HG03139 (cell line): Measurements from ENCODE around the gene ANKRD63.

Experiments used
- ATAC-seq: cut with Tn5 transposase; IDR thresholded peaks from one replicate; pipeline ENCODE4 v1.9.1; 2021; ENCODE audit not compliant: unreplicated experiment

ANKRD63 gene

DNA sequence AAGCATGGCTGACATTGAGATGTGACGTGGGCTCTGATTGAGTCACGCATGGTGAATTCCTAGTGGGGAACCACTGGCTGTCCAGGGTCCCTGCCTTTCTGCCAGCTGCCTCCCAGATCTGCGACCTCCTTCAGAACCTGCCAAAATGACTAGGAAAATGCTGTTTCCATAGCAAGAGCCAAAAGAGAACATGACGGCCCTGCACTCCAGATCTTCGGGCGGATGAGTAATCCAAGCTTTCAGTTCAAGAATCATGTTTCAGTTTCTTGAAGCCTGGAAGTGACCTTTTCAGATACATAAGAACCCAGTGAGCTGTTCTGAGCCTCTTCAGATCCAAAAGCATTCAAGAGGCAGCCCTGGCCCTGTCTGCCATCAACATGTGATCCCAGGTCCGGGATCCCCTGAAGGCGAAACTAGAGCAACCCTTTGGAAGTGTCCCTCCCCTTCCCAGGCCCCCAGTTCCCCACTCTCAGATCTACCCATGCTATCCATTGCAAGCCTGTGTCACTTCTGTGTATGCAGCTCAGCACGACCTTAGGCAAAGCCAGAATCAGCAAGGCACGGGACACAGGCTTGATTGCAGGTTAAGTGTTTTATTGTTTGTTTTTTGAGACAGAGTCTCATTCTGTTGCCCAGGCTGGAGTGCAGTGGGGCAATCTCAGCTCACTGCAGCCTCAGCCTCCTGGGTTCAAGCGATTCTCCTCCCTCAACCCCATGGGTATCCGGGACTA lies 19.7 kb downstream of the ANKRD63 start:
- ATAC-seq, result no peak

DNA sequence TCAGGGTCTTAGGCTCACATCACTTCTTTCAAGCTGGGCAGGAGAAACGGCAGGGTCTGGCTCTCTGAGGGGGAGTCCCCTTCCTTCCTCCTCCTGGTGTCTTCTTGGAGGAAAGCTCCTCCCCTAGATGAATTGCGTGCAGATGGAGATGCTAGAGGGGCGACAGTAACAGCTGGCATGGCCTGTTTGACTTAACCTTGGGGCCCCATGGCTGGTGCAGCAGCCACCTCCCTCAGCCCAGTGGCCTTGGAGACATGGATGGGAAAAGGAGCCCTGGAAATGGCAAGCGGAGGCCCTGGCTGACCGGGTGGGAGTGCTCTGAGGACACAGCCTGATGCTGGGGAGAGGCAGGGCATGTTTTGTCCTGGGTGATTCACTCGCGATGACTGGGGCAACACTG lies 23.8 kb downstream of the ANKRD63 start:
- no peak for ATAC-seq

DNA sequence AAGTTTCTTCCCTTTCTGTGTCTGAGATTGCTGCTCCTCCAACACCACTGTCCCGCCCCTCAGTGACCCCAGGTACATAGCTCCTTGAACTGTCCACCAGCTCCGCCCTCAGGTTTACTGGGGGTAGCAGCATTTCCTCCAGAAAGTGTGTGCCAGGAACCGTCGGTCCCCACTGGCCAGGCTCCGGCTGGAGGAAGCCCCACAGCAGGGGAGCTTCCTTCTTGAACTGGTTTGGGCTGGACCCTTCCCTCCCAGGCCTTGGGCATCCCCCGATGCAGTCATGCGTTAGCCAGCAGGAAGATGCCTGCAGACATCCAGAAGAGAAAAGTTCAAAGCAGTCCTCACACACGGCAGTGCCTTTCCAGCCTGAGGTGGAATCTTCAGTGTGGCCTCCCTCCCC lies 24.3 kb downstream of the ANKRD63 start:
- ATAC-seq, result no peak

DNA sequence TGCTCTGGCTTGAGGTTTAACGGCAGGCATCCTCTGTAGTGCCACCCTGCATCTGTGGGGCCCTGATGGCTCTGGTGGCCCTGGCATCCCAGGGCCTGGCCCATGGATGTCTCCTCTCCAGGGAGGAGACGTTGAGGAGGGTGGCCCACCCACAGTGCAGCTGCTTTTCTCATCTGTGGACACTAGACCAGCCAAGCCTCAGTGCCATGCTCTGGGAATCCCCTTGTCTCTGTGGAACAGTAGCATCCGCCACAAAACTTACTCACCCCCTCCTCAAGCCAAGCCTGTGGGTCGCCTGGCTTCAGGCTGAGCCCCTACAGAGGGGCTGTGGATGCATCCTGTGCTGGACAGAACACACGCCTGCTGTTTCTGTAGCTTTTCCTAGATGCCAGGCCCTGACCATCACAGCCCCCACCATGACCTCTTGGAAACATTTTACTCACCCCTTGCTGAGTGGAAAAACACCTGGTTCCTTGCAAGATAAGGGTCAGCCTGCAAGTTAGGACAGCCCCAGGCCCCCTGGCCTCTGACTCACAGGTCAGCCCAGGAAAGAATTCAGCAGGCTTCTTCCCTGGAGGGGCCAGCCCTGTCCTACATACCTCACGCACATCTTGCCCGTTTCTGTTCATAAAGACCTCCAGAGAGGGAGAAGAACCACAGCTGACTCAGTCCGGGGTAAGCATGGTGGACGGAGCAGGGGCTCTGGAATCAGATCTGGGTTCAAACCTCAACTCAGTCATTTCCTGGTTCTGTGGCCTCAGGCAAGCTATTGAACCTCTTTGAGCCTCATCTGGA lies 25.0 kb downstream of the ANKRD63 start:
- no peak for ATAC-seq

DNA sequence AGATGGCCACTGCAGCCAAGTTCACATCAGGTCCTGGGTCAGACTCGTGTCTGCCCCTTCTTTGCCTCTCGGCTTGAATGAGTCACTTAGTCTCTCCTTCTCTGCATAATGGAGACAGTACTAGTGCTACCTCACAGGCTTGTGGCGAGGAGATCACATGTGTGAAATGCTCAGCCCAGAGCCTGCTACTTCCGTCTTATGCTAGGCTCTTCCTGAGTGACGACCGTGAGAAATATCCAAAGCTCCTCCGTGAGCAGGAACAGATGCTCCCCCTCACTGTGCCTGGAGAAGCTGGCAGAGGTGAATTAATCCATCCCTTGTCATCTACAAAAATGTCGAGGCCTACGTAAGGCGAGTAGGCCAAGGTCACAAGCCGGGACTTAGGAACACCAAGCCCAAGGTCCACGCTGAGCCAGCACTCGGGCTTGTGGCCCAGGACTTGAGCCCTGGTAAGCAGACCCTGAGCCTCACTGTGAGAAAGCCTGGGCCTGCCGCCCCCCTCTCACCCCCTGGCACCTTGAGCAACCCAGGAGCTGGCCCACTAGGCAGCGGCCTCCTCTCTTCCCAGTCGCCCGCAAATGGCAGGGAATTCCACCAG lies 26.1 kb downstream of the ANKRD63 start:
- ATAC-seq, result no peak

DNA sequence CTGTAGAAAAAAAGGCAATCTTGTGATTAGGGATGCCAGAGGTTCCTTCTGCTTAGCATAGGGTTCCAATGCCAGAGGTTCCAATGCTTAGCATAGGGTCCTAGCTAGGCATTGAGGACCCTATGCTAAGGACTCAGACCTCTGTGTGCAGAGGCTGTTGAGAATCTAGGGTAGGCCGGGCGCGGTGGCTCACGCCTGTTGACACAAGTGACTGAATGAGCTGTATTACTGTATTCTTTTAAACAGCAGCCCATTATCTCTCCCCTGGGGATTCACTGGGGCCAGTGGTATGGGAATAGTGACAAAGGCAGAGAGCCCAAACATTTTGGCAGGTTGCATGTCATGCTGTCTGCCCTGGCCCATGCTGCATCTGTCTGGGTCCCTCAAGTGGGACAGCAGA lies 27.8 kb downstream of the ANKRD63 start:
- no peak for ATAC-seq

DNA sequence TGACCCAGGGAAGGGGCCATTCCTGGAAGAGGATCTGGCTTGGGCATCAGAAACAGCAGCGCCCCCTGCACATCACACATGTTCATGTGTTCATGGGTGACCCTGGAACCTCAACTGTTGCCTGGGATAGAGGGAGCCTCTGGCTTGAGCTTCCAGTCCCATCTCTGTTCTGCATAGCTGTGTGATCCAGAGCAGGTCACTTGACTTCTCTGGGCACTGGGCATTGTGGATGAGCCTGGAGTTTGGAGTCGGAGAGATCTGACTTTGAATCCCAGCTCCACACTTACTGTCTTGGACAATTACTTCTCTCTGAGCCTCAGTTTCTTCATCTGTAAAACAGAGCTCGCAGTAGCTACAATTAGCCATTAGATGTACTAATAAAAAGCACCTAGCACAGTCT lies 28.4 kb downstream of the ANKRD63 start:
- ATAC-seq, result no peak

DNA sequence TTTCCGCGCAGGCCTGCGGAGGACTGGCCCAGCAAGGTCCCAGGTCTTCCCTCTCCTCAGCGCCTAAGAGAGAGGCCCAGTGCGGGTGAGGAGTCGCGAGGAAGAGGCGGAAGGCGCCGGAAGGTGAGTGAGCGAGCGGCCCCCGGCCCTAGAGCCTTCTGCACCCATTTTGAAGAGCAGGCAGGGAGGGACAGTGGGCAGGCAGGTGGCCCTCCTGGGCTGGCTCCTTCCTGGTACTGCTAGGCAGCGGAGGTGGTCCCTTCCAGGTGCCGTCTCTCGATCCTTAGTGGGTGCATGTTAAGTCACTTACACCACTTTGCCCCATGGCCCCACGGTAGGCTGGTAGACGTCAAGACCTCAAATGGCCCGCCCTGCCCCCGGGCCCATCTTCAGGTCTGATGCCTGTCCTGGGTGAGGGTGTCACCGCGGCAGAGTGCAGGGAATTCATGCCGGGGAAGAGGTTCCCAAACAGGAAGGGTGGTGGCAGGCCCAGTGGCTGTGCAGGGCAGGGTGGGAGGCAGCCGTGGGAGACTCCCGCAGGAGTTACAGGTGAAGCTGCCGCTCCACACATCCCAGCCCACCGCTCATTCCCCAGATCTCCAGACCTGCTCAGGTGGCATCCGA lies 29.6 kb downstream of the ANKRD63 start:
- ATAC-seq, result no peak

DNA sequence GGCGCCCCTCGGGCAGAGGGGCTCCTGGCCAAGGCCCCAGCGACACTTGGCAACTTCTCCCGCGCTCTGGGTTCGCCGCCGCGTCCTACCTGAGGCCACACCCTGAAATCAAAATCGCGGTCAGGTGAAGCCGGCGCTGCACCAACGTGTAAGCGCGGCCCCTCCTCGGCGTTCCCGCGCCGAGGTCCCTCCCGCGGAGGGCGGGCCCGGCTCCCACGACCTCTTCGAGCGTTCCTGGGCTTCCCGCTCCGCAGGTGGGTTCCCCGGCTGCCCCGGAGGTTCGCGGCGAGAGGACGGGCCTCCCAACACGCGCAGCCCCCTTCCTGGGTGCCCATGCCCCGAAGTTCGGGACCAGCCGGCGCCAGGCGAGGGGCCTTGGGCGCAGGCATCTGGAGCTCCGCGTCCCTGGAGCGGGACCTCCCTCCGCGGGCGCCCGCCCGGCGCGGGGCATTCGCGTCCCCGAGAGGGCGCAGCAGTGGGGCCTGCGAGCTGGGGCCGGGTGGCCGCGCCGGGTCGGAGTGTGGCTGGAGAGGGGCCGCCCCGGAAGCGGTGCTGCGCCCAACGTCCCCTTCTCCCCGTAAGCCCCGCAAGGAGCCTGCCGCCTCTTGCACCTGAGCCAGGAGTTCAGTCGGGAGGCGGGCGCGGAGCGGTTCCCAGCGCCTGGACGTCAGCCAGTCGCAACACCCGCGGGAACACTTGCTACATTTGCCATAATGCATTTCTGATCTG lies 30.3 kb downstream of the ANKRD63 start:
- no peak for ATAC-seq

DNA sequence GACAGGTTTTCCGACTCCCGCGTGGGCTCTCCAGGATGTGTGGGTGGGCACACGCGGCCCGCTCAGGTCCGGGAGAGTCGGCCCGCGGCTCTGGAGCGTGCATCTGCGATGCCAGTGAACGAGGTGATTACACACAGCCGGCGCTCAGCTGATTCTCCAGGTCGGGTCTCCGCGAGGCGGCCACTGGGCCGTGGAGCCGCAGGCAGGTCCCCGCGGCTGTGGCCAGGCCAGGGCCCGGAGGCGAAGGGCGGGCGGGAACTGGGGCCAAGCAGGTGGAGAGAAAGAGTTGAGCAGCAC lies 30.8 kb downstream of the ANKRD63 start:
- ATAC-seq, result no peak

DNA sequence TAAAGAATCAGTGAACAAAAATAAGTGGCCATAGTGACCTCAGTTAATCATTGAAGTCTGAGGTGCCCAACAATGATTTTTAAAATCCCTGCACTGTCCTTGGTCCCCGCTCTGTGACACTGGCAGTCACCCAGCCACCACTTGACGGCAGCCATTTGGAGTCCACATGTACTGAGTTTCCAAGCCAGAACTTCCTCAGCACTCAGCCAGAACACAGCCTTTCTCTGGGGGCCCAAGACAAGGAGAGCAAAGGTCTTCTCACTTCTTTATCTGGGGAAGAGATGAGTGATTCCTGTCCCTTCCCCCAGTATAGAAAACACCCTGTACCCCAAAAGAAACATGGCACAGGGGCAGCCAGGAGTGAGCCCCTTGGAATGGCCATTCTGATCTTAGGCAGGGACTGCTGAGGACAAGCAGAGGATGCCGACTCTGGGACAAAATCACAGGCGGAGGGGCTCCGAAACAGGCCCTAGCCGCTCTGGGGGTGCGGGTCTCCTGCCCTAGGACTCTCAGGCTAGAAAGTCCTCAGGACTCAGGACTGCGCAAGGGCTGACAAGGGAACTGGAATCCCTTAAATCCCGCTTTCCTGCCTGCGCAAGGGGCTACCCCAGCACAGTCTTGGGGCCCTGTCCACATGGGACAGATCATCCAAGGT lies 31.3 kb downstream of the ANKRD63 start:
- ATAC-seq, result no peak

DNA sequence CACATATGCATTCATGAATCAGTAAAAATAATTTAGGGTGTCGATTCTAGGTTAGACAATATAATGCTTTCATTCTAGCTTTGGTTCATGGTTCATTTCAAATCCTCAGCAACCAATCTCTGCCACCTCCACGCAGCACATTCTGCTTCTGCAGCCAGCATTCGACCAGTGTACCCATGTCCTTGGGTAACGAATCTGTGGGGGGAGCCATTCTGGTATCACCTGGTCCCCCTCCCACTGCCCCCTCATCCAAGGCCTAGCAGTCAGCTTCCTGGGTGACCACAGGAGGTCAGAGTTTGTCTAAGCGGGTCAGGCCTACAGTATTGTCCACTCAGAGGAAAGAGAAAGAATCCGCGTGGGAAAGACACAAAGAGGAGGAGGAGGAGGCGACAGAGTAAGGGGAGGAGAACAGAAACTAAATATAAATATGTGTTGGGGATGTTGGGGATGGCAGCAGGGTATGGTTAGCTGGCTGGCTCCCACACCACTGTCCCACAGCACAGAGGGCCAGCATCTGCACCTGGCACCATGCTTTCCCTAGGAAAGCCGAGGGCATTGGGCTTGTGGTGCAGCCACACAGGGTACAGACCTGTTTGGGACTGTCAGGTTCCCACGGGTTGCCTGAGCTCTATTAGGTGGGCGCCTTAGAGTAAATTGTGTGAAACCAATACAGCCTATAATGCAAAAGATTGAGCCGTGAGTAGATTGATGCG lies 31.9 kb downstream of the ANKRD63 start:
- ATAC-seq, result no peak

DNA sequence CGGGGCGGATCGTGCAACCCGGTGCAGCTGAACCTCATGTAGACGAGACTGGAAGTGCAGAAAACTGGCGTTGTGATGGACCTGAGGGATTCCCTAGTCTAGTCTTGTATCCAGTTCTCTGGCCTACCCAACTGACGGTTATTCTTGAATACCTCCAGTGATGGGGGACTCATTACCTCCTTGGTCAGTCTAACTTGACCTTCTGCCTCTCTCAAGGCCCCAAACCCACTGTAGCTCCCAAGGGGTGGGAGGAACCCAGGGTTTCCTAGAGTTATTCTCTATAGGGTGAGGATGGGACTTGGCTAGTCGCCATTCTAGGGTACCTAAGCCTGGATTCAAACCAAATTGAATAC lies 32.6 kb downstream of the ANKRD63 start:
- no peak for ATAC-seq

DNA sequence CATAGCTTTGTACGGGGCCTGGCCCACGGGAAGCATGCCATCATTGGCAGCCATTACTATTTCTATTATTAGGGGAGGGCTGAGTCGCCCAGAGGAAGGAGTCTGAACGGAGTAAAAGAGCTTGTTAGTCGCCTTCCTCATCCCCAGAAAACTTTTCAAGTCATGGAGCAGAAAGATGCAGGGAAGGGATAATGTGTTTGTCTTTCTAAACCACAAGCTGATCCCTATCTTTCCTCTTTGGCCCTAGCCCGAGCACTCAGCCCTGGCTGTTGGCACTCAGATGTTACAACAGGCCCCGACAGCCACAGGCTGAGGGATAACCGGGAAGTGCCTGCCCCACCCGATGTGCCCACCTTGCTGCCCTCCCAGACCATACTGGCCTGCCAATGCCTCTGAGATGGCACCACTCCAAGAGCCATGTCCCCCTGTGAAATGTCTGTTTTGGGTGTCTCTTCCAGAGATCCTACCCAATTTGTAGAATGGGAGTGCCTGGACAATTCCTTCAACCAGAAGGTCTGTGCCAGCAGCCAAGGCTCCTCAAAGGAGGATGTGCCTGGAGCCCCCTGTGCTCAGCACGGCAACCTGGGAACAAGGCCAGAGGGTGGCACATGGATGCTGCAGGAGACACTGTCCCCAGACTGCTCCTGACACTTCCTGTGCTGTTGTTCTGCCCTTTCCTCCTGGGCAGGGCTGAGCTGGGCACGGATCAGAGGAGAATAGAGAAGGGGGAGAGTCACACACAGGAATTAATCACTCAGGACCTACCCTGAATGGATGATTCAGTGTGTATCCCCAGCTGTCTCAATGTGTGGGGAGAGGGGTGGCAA lies 33.2 kb downstream of the ANKRD63 start:
- no peak for ATAC-seq

DNA sequence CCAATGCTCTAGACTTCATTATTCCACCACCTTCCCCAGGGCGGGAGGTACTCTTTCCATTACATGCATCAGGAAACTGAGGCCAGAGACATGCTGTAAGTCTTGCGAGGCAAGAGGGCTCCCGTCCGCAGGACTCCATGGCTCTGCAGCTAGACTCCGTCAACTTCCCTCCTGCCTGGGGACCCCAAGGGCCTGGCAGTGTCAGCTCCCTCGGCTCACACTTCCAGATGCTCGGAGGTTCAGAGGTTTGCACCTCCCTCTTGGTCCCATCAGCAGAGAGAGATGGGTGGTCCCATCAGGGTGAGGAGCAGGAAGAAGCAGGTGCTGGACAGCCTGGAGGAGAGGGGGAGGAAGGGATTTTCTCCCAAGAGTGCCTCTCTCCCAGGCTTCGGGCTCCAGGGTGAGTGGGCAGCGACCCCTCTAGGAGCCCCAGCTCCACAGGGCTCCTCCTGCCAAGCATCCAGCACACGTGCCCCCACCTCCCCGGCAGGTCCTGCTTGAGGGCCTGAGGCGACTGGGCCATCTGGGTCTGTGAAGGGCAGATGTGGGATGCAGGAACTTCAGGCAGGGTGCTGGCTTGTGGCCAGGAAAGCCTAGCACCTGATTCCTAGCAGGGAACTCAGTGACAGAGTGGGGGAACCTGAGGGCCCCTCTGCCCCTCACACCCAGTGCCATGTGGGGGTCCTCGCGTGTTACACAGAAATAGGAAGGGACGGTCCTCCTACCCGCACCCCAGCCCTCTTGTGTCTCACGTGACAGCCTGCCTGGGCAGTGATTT lies 34.7 kb downstream of the ANKRD63 start:
- no peak for ATAC-seq

DNA sequence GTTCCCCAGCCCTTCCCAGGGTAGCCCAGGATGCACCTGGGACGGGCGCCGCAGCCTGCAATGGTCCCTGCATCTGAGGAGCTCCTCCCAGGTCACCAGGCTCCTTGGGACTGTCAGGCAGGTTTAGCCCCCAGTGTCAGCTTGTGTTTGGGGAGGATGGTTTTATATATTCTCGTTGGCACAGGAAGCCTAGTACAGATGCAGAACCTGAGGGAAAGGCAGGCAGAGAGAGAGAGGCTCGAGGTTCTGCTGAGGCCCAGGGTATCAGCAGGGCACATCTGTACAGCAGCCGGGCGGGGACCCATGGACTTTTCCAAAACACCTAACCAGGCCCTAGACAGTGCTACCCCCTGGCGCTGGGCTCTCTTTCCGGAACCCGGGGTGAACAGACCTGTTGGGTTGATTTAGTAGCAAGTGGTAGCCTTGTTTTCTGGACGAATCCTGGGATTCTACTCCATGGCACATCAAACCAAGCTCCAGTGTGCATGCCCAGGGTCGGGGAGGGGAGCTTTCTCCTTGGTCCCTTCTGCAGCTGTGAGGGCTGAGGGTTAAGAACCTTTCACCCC lies 35.4 kb downstream of the ANKRD63 start:
- ATAC-seq, result no peak

DNA sequence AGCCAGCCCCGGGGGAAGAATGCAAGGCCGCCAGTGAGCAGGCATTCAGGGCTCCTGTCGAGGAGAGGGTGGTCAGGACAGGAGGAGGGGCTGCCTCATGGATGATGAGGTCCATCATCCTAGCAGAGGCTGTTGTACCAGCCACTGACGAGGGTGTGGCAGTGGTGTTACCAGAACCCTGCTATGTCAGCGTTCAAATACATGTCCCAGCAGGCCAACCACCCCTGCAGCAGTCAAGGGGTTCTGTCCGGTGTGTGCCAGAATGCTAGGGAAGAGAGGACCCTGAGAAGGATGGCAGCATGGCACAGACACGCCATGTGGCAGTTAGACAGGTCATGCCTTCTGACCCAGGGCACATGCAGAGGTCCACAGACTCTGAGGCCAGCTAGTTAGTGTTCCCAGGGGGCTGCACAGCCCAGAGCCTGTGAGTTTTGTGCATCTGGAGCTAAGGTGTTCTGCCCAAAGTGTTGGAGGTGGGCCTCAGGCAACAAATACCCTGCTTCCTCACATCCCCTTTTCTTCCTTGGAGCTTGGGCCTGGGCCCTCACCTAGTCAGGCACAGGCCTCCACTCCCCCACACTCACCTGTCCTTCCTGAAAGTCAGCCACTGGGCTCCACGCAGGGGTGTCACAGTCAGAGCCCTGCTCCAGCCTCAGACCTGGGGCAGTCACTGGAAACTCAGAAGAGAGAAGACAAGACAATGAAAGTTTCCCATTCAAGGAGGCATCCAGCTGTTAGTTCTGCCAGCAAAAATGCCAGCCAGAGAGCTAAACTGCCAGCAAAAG lies 36.2 kb downstream of the ANKRD63 start:
- ATAC-seq, result no peak
